Measurements from ENCODE around the gene FOXD4L6.
"Not testable (repeated sequence)": the region's sequence is repeated elsewhere in the genome, so short reads cannot be mapped to it uniquely, and the experiment has no call there.

- TF ChIP-seq, protein P1, sequence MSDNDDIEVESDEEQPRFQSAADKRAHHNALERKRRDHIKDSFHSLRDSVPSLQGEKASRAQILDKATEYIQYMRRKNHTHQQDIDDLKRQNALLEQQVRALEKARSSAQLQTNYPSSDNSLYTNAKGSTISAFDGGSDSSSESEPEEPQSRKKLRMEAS (IDR thresholded peaks at IDR 0.05): not testable (repeated sequence)
- not testable (repeated sequence) for TF ChIP-seq HNF4A (conservative IDR thresholded peaks at IDR 0.05); CTCF (IDR thresholded peaks at IDR 0.05; ENCODE audit: low read depth, low read length, missing input control); REST (IDR thresholded peaks at IDR 0.05); GABPA (IDR thresholded peaks at IDR 0.05 in 1 of 2, conservative IDR thresholded peaks at IDR 0.05 in 1 of 2); EGR1 (IDR thresholded peaks at IDR 0.05; ENCODE audit: low read depth in 2 of 2); RAD21 (IDR thresholded peaks at IDR 0.05); JUND (IDR thresholded peaks at IDR 0.05); RXRA (IDR thresholded peaks at IDR 0.05); NR2F2 (IDR thresholded peaks at IDR 0.05); ATF3 (IDR thresholded peaks at IDR 0.05); TAF1 (conservative IDR thresholded peaks at IDR 0.05)
Measured at GRCh38 chr9:41109253-41109652, 19.2 kb downstream of the FOXD4L6 start.

All from liver (tissue), 3 donors.